H1 (cell line): ENCODE measurements around the gene TTC23.

ENCODE experiments used
- BCL11A ChIP-seq, 2 experiments: IDR thresholded peaks; one replicate each; pipeline ENCODE4 v1.6.1; 2011; ENCODE audit warnings: low read depth in 2 of 2, low read length in 2 of 2, mild to moderate bottlenecking in 2 of 2
- CTCF ChIP-seq, 3 experiments: IDR thresholded peaks; 1 replicate in 2 of 3; 2 replicates in 1 of 3; pipeline versions ENCODE4 v1.5.1 to v1.6.1; 2011; ENCODE audit warnings: low read length in 3 of 3, mild to moderate bottlenecking in 3 of 3, inconsistent platforms in 2 of 3, low read depth in 1 of 3, moderate library complexity in 1 of 3; ENCODE audit not compliant: insufficient read depth in 1 of 3; ENCODE audit errors: control extremely low read depth in 1 of 3
- JUND ChIP-seq: IDR thresholded peaks from 2 replicates; pipeline ENCODE4 v1.6.1; 2011; ENCODE audit warnings: mild to moderate bottlenecking, improper control_type of control experiment, low read length
- KDM1A ChIP-seq: fragments of 200-600, 300-600 bp; sonication (generic); IDR thresholded peaks from 2 replicates; pipeline ENCODE4 v1.7.1; 2016; ENCODE audit warnings: mild to moderate bottlenecking, low read length, borderline replicate concordance

GRCh38 chr15:99143242-99143641 lies 106.1 kb downstream of the TTC23 start:
- TF ChIP-seq KDM1A, result no peak
- TF ChIP-seq CTCF (IDR thresholded peaks at IDR 0.05; ENCODE audit: control extremely low read depth in 1 of 3, insufficient read depth in 1 of 3, low read depth in 1 of 3, low read length in 3 of 3), result no peak
- TF ChIP-seq JUND, result no peak
- TF ChIP-seq BCL11A (IDR thresholded peaks at IDR 0.05; ENCODE audit: low read depth in 2 of 2, low read length in 2 of 2), result no peak
